Loucy (cell line): ENCODE results near the gene DEPDC5.

Experiments
- EZH2phosphoT487 ChIP-seq: fragments of 200-600 bp; IDR thresholded peaks from 2 replicates; pipeline ENCODE4 v1.6.1; 2018; ENCODE audit warnings: antibody characterized with exemption, mild to moderate bottlenecking, moderate library complexity, borderline replicate concordance
- TF ChIP-seq, protein P1 (sequence below): fragments of 200-600 bp; sonication (generic); conservative IDR thresholded peaks from 2 replicates; pipeline ENCODE4 v1.5.1; 2014; ENCODE audit warnings: mild to moderate bottlenecking, antibody characterized with exemption, low read length

- TF ChIP-seq, protein P1, sequence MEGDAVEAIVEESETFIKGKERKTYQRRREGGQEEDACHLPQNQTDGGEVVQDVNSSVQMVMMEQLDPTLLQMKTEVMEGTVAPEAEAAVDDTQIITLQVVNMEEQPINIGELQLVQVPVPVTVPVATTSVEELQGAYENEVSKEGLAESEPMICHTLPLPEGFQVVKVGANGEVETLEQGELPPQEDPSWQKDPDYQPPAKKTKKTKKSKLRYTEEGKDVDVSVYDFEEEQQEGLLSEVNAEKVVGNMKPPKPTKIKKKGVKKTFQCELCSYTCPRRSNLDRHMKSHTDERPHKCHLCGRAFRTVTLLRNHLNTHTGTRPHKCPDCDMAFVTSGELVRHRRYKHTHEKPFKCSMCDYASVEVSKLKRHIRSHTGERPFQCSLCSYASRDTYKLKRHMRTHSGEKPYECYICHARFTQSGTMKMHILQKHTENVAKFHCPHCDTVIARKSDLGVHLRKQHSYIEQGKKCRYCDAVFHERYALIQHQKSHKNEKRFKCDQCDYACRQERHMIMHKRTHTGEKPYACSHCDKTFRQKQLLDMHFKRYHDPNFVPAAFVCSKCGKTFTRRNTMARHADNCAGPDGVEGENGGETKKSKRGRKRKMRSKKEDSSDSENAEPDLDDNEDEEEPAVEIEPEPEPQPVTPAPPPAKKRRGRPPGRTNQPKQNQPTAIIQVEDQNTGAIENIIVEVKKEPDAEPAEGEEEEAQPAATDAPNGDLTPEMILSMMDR, result no peak
- TF ChIP-seq EZH2phosphoT487, result no peak
Measured at GRCh38 chr22:31736458-31736857, 17.4 kb upstream of the DEPDC5 start.
